Breast epithelium (tissue), 3 donors: Measurements from ENCODE around the gene FOXK1.

Experiments used
- POLR2A ChIP-seq: fragments of 450-650 bp; IDR thresholded peaks from one replicate; pipeline ENCODE4 v1.6.1; 2016; ENCODE audit warnings: antibody characterized with exemption, mild to moderate bottlenecking, moderate library complexity
- POLR2AphosphoS5 ChIP-seq, 3 donors: sonication (generic); formaldehyde crosslinking; IDR thresholded peaks; one replicate each; pipeline ENCODE4 v1.6.1; 2017; ENCODE audit warnings: antibody characterized with exemption in 3 of 3
- TF ChIP-seq, protein P1 (sequence below), 3 donors: fragments of 450-650 bp; IDR thresholded peaks; one replicate each; pipeline ENCODE4 v1.5.1; 2016 to 2017; ENCODE audit warnings: antibody characterized with exemption in 3 of 3, mild to moderate bottlenecking in 3 of 3, moderate library complexity in 3 of 3

DNA sequence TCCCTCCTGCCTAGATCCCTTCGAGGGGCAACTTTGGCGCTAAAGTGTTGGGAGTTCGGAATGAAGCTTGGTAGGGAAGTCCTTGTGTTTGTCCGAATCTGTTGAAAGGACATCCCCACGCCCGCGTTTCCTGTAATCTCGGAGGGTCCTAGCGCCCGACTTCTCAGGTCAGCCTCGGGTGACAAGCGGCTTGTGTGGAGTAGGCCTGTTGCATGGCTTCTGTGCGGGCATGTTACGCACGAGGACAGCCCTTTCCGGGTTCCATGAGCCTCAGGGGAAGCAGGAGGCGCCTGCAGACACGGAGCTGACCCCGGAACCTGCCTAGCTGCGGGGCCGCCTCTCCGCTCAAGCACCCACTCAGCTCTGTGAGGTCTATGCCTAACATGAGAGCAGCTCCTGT is 64.9 kb downstream of the FOXK1 start:
- TF ChIP-seq, protein P1, sequence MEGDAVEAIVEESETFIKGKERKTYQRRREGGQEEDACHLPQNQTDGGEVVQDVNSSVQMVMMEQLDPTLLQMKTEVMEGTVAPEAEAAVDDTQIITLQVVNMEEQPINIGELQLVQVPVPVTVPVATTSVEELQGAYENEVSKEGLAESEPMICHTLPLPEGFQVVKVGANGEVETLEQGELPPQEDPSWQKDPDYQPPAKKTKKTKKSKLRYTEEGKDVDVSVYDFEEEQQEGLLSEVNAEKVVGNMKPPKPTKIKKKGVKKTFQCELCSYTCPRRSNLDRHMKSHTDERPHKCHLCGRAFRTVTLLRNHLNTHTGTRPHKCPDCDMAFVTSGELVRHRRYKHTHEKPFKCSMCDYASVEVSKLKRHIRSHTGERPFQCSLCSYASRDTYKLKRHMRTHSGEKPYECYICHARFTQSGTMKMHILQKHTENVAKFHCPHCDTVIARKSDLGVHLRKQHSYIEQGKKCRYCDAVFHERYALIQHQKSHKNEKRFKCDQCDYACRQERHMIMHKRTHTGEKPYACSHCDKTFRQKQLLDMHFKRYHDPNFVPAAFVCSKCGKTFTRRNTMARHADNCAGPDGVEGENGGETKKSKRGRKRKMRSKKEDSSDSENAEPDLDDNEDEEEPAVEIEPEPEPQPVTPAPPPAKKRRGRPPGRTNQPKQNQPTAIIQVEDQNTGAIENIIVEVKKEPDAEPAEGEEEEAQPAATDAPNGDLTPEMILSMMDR (IDR thresholded peaks at IDR 0.05): no peak
- TF ChIP-seq POLR2AphosphoS5 (IDR thresholded peaks at IDR 0.05): no peak
- no peak for TF ChIP-seq POLR2A
